Skin of body (tissue), 2 donors: ENCODE data around the gene SRM. TPM values are rescaled to one million over a fixed set of nuclear protein-coding genes. Genes with fewer than 3 reads are reported as not detected.
"Not testable (repeated sequence)": the region's sequence is repeated elsewhere in the genome, so short reads cannot be mapped to it uniquely, and the experiment has no call there.

Experiments used
- DNase-seq: peaks from one replicate; lab custom pipeline; 2025; lab: John Stamatoyannopoulos, UW
- total RNA-seq: library from RNA; depleted of rRNA; stranded (reverse); fragments of >200 nt; gene quantifications from one replicate; pipeline ENCODE4 v1.2.3, GENCODE V29; 2014

Gene SRM
- total RNA-seq, 1 donor from 2014 or later = 13.0 TPM

DNA sequence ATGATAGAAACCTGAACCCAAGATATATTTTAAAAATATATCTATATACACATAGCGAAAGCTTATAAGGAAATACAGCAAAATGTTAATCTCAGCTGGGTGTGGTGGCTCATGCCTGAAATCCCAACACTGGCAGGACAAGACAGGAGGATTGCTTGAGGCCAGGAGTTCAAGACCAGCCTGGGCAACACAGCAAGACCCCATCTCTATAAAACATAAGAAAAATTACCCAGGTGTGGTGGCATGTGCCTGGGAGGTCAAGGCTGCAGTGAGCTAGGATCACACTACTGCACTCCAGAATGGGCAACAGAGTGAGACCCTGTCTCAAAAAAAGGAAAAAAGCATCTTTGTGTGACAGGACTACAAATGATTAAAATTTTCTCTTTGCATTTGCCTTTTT, 6.0 kb upstream of the SRM start:
- DNase-seq = no peak

DNA sequence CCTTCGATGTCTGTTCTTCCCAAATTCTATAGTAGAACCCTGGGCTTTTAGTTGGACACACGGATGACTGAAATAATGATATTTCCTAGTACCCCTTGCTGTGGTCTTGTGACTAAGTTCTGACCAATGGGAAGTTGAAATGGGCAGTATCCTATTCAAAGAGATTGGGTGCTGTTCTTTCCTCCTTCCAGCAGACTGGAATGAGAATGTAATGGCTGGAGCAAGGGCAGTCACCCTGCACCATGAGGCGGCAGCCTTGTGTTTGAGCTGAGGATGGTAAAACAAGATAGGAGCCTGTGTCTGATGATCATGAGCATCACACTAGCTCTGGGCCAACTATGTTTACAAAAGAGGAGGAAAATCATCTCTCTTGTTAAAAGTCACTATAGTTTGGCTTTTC, 5.1 kb upstream of the SRM start:
- DNase-seq = no peak

- DNase-seq = not testable (repeated sequence)
Observed at GRCh38 chr1:11063937-11064537, 4.2 kb upstream of the SRM start.

DNA sequence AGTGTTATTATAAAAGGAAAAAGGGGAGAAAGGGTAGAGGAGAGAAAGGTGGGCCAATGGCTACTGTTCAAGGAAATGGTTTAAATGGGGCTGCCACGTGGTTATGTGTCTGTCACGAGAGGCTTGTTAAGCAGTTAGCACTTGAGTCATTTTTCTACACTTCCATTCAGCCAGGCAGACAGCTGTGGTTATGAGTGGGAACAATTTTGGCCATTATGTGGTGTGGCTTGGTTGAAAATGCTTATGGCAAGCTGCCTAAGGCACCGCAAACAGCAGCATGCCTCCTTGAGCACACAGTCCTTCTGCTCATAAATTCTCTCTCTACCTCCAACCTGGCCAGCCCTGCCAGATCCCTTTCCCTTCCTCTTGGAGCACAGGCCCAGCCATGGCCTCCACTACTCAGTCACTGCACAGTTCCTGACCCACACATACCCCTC, 3.2 kb upstream of the SRM start:
- no peak for DNase-seq

DNA sequence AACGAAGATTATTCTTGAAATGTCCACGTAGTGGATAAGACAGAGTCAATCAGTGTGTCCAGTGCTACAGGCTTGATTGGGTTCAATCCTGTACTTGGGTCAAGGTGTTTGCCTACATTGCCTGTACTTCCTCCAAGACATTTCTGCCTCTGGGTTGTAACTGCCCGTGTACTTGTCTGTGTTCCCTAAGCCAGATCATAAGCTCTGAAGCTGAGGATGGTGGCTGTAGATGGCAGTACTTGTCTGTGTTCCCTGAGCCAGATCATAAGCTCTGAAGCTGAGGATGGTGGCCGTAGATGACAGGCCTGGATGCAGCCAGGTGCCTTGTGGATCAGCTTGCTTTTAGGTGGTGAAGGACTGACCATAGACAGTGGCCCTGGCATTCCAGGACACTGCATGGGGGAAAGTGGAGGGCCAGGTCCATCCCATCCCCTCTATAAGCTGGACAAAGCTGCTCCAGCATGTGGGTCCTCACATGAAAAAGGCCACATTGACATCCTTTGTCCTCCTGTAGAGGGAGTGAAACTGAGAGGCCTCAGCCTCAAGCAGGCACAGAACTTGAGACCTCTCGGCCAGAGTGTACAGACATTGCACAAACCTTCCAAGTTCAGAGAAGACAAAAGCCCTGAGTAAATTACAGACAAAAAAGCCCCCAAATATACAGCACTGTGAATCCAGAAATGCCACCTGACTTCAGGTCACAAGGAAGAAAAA, 2.0 kb upstream of the SRM start:
- no peak for DNase-seq

GRCh38 chr1:11059155-11059967, 457 bp downstream of the SRM start:
- no peak for DNase-seq

DNA sequence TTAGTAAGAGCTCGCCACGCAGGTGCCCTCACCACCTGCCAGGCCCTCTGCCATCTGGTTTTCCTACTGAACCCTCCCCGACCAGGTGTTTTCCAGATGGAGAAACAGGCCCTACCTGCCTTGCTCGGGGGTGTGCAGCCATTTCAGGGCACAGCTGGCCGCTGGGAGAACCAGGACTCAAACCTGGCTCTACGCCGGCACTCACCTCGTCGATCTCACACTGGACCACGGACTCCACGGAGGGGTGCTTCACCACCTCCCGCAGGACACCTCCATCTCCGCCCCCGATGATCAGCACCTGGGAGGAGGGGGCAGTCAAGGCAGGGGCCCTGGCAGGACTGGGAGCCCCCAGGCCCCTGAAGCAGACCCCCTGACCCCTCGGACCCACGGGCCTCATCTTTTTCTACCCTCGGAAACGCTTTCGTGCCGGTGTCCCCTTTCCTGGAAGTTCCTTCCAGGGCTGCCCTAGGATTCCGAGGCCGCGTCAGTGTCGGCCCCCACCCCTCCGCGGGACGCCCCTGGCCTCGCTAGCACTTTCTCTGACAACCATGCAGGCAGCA, 1.1 kb downstream of the SRM start:
- no peak for DNase-seq

DNA sequence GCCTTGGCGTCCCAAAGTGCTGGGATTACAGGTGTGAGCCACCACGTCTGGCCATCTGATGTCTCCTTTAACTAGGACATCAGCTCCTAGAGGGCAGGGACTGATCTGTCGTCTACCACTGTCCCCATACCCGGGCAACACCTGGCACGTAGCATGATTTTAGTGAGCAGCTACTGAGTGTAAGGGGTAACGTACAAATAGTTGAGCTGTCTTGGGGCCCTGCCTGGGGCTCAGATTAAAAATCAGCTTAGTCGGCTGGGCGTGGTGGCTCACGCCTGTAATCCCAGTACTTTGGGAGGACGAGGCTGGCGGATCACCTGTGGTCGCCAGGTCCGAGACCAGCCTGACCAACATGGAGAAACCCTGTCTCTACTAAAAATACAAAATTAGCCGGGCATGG, 1.8 kb downstream of the SRM start:
- no peak for DNase-seq

DNA sequence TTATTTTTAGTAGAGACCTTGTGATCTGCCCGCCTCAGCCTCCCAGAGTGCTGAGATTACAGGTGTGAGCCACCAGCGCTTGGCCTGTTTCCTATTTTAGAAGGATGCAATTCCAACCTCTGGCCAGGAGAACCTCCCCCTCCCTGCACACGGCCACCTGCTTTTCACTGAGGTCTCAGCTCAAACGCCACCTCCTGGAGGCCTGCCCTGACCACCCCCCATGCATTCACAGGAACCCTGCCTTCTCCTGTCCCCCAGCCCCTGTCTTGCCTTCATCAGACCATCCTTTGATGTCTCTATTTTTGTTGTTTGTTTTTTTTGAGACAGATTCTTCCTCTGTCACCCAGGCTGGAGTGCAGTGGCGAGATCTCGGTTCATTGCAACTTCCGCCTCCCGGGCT, 2.3 kb downstream of the SRM start:
- no peak for DNase-seq

- DNase-seq = no peak
Observed at GRCh38 chr1:11056504-11056903, 3.3 kb downstream of the SRM start.

GRCh38 chr1:11055676-11056075, 4.1 kb downstream of the SRM start:
- no peak for DNase-seq

GRCh38 chr1:11054666-11055065, 5.2 kb downstream of the SRM start:
- DNase-seq = no peak

- no peak for DNase-seq
Observed at GRCh38 chr1:11054181-11054580, 5.6 kb downstream of the SRM start.

GRCh38 chr1:11053758-11054137, 6.1 kb downstream of the SRM start:
- no peak for DNase-seq

DNA sequence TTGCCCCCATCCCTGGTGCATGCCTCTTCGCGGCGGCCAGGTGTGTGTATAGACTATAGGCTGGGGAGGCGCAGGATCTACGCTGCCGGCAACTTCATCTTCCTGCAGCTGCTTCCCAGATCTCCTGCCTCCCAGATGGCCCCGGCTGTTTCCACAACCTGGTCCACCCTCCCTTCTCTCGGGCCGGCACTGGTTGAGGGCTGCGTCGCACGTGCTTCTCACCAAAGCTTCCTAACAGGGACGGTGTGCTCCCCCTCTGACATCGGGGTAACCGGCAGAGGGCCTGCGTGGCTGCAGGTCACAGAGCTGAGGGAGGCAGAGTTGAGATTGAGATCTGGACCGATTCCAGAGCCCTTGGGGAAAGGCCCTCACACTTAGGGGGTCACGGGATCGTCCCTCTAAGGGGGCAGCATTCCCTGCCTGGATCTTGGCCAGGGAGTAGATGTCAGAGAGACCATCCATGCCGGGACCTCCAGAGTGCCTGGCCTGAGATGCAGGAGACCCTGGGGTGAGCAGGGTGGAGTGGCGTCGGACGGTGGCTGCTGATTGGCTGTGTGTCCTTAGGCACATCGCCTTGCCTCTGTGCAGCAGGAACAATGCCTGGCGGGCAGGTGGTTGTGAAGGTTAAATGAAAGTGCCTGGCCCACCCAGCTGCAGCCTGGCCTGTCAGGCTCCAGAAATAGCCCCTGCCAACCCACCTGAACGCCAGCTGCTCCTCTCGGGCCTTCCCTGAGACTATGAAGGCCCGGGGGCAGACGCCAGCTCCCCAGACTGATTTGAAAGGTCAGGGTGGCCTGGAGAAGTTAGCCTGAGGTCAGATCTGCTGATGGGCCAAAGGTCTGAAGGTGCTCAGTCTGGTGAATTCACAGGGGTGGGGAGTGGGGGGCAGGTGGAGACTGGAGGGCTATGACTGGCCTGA, 6.7 kb downstream of the SRM start:
- no peak for DNase-seq

DNA sequence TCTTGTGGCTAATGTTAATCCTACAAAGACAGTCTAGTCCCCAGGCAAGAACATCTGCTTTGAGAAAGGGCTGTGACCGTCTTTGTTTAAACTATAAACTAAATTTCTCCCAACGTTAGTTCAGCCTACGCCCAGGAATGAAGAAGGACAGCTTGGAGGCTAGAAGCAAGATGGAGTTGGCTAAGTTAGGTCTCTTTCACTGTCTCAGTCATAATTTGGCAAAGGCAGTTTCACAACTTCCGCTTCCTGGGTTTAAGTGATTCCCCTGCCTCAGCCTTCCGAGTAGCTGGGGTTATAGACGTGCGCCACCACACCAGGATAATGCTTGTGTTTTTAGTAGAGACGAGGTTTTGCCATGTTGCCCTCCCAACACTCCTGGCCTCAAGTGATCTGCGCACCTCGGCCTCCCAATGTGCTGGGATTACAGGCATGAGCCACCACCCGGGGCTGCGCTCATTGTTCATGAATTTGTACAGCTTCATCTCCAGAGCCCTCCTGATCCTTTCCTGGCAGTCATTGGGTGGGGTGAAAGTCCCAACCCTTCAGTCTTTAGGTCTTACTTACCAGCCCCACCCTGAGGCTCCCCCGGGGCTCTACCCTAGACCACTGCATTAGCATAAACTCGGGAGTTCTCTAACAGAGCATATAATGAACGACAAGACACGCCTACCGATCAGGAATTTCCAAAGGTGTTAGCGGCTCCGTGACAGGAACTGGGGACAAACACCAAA, 7.9 kb downstream of the SRM start:
- no peak for DNase-seq

DNA sequence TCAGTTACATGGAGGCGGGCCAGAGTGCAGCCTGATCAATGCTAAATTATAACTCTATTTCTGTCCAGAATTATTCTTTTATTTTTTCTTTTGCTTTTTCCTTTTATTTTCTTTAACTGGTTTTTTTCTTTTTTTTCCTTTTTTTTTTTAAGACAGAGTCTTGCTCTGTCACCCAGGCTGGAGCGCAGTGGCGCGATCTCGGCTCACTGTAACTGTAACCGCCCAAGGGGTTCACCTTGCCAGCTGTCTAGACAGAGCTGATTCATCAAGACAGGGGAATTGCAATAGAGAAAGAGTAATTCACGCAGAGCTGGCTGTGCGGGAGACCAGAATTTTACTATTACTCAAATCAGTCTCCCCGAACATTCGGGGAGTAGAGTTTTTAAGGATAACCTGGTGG, 8.7 kb downstream of the SRM start:
- DNase-seq = not testable (repeated sequence)

DNA sequence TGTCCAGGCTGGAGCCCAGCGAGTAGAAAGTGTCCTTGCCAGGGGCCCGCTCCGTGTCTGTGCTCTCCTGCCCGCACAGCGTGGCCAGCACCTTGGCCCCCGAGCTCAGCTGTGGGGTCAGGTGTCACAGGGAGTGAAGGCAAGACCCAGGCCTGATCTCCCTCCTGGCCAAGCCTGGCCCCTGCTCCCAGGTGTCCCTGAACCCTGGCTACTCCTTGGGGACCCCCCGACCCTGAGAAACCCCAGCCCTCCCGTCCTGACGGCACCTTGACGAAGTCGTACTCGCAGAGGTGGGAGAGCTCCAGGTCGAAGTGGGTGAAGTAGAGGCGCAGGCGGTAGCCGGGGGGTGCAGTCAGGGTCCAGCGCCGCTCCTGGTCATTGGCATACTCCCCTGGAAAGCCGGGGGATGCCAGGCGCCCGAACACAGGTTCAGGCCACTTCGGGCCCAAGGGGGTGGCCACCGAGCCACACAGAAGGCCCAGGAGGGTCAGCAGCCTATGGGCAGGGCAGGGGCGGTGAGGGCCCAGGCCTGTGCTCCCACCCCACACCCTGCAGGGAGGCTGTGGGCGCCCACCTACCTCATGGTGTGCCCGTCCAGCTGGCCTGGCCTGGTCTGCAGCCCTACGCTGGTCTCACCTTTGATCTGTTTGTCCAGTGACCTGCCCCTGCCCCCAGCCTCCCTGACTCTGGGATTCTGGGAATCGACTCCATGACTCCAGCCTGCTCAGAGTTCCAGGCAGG, 13.0 kb downstream of the SRM start, which contains the start of gene MASP2:
Gene MASP2, minus strand, starts transcription at position 615 of the 741 bp plus-strand sequence. Its CDS starts 32 bp downstream, at position 583.
- no peak for DNase-seq

DNA sequence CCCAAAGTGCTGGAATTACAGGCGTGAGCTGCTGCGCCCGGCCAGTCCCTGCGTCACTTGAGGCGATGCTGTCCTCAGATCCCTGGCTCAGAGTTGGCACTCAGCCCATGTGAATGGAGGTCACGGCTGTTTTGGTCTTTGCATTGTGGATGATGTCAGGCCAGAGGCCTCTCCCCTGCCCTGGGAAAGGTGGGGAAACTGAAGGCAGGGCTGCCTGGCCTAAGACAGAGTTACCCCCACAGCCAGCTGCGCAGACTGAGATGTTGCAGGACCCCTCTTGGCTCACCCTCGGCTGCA, 13.6 kb downstream of the SRM start:
- no peak for DNase-seq
